HCT116 (cell line): ENCODE data around the gene MLLT6. TPM values are rescaled to one million over a fixed set of nuclear protein-coding genes. Genes with fewer than 3 reads are reported as not detected.

Source experiments
- ATAC-seq: fragments of 200-7000 bp; cut with Tn5 transposase; 2 replicates; pipeline ENCODE4 v1.9.1; 2020; ENCODE audit warnings: mild to moderate bottlenecking, moderate library complexity
- BruUV-seq: library from RNA; stranded (reverse); fragments of 400-500 nt; replicated peaks from 2 replicates; lab custom pipeline; 2021; lab: Mats Ljungman, UMichigan
- CTCF ChIA-PET: fragments of 300-600 bp; sonication (Branson Sonifier 250); formaldehyde crosslinking; loops from one replicate; lab custom pipeline; 2021; ENCODE audit warnings: antibody characterized with exemption; lab: Charles Lee
- POLR2A ChIA-PET: fragments of 300-600, 350-600 bp; sonication (Branson Sonifier 250); formaldehyde crosslinking; loops from one replicate; lab custom pipeline; 2021; ENCODE audit warnings: antibody characterized with exemption; lab: Charles Lee
- RAD21 ChIA-PET, 2 experiments: fragments of 300-600 bp; sonication (Branson Sonifier 250); formaldehyde crosslinking; loops; one replicate each; lab custom pipeline; 2023; ENCODE audit warnings: low total read pairs in 2 of 2; ENCODE audit not compliant: uncharacterized antibody in 2 of 2, unreplicated experiment in 2 of 2, low non-redundant PET in 1 of 2; lab: Charles Lee
- DNase-seq: peaks from one replicate; pipeline ENCODE4 v3.0.0-alpha.2; 2010; ENCODE audit warnings: low read depth, low spot score
- H2AFZ ChIP-seq: fragments of 200-600 bp; shearing (Covaris generic), sonication (generic); 2 replicates; pipeline ENCODE4 v1.6.1; 2017; ENCODE audit warnings: low read depth, mixed run types, mixed read lengths, antibody characterized with exemption, low read length; ENCODE audit not compliant: poor library complexity, severe bottlenecking
- H3K27ac ChIP-seq: 2 replicates; pipeline ENCODE4 v1.5.1; 2012; ENCODE audit warnings: low read depth, low read length
- H3K27me3 ChIP-seq: fragments of 200-600 bp; sonication (generic); 2 replicates; pipeline ENCODE4 v1.6.1; 2016; ENCODE audit warnings: mixed run types, low read length, mixed read lengths; ENCODE audit not compliant: insufficient read depth
- H3K36me3 ChIP-seq, 2 experiments: fragments of 200-500 bp in 1 of 2; fragments of 200-600 bp in 1 of 2; sonication (Bioruptor generic) in 1 of 2; sonication (generic) in 1 of 2; 2 replicates each; pipeline versions ENCODE4 v1.5.1 to v1.6.1; 2014 to 2016; ENCODE audit warnings: low read length in 2 of 2, inconsistent platforms in 1 of 2, mixed read lengths in 1 of 2, mixed run types in 1 of 2; ENCODE audit not compliant: insufficient read depth in 2 of 2, control insufficient read depth in 1 of 2
- H3K4me1 ChIP-seq, 2 experiments: fragments of 200-600 bp in 1 of 2; sonication (generic) in 1 of 2; 2 replicates each; pipeline versions ENCODE4 v1.5.1 to v1.6.1; 2012 to 2017; ENCODE audit warnings: low read length in 2 of 2, inconsistent platforms in 1 of 2, mild to moderate bottlenecking in 1 of 2, mixed read lengths in 1 of 2, mixed run types in 1 of 2, moderate library complexity in 1 of 2; ENCODE audit not compliant: insufficient read depth in 2 of 2, control insufficient read depth in 1 of 2
- H3K4me2 ChIP-seq: fragments of 200-600 bp; sonication (generic); 2 replicates; pipeline ENCODE4 v1.6.1; 2017; ENCODE audit warnings: mixed run types, low read length, mixed read lengths
- H3K4me3 ChIP-seq, 2 experiments: fragments of 200-600 bp in 1 of 2; sonication (generic) in 1 of 2; replicated peaks in 1 of 2; 2 replicates each; pipeline ENCODE4 v1.5.1; 2011 to 2016; ENCODE audit warnings: low read length in 2 of 2, control low read depth in 1 of 2, low read depth in 1 of 2, mild to moderate bottlenecking in 1 of 2, mixed read lengths in 1 of 2, mixed run types in 1 of 2
- H3K79me2 ChIP-seq: fragments of 200-600 bp; sonication (generic); 2 replicates; pipeline ENCODE4 v1.6.1; 2017; ENCODE audit warnings: mild to moderate bottlenecking, mixed run types, low read length, moderate library complexity, mixed read lengths; ENCODE audit not compliant: insufficient read depth
- H3K9ac ChIP-seq: fragments of 200-600 bp; sonication (generic); 2 replicates; pipeline ENCODE4 v1.6.1; 2016; ENCODE audit warnings: low read length, mixed read lengths
- H3K9me2 ChIP-seq: fragments of 200-600 bp; sonication (generic), shearing (Covaris generic); 2 replicates; pipeline ENCODE4 v1.6.1; 2017; ENCODE audit warnings: mixed run types, mild to moderate bottlenecking, moderate library complexity; ENCODE audit not compliant: insufficient read depth
- H3K9me3 ChIP-seq, 2 experiments: fragments of 200-500 bp in 1 of 2; fragments of 200-600 bp in 1 of 2; sonication (Bioruptor generic) in 1 of 2; sonication (generic) in 1 of 2; 2 replicates each; pipeline ENCODE4 v1.6.1; 2014 to 2017; ENCODE audit warnings: low read length in 2 of 2, mixed read lengths in 2 of 2, inconsistent platforms in 1 of 2, low read depth in 1 of 2, mild to moderate bottlenecking in 1 of 2, mixed run types in 1 of 2, moderate library complexity in 1 of 2; ENCODE audit not compliant: control insufficient read depth in 1 of 2, insufficient read depth in 1 of 2
- H4K20me1 ChIP-seq: fragments of 200-600 bp; sonication (generic), shearing (Covaris generic); 2 replicates; pipeline ENCODE4 v1.6.1; 2017; ENCODE audit warnings: mixed run types, mild to moderate bottlenecking, moderate library complexity; ENCODE audit not compliant: insufficient read depth
- EZH2phosphoT487 ChIP-seq: fragments of 200-600 bp; IDR thresholded peaks from 2 replicates; pipeline ENCODE4 v1.6.1; 2018; ENCODE audit warnings: antibody characterized with exemption, borderline replicate concordance
- POLR2A ChIP-seq: IDR thresholded peaks from 2 replicates; pipeline ENCODE4 v1.7.0; 2011; ENCODE audit warnings: borderline replicate concordance; ENCODE audit not compliant: insufficient read depth, insufficient read length; ENCODE audit errors: extremely low read depth
- SIN3A ChIP-seq: IDR thresholded peaks from 2 replicates; pipeline ENCODE4 v1.6.1; 2012; ENCODE audit warnings: low read depth
- SP1 ChIP-seq: IDR thresholded peaks from 2 replicates; pipeline ENCODE4 v1.6.1; 2012; ENCODE audit warnings: low read depth
- intact Hi-C: fragments of 100-400 bp; cut with micrococcal nuclease; formaldehyde crosslinking; loops from 2 replicates; pipeline ENCODE4 v1.10.0; 2022
- total RNA-seq: library from RNA; stranded (reverse); gene quantifications from one replicate; pipeline ENCODE4 v1.2.1, GENCODE V29; 2021; ENCODE audit not compliant: unreplicated experiment

MLLT6 gene
- total RNA-seq, 1 experiment from 2014 or later: 110 TPM

GRCh38 chr17:38732376-38733281 lies 27.6 kb downstream of the MLLT6 start (continued):
- TF ChIP-seq EZH2phosphoT487: no peak

- no peak for DNase-seq
- H3K9me3 ChIP-seq: no peaks in the 10 kb centered on the region
- H3K79me2 ChIP-seq: peaks cover 37% of the 10 kb centered on the region
- no peak overlapping the region for H2AFZ ChIP-seq
- no peaks in the 10 kb centered on the region for H4K20me1 ChIP-seq
- H3K27ac ChIP-seq: peak overlapping the region; percentile 47; the same call in 1 of the 2 replicates
- H3K36me3 ChIP-seq: peaks cover 13 to 37% of the 10 kb centered on the region in 2 experiments
- ChIA-PET POLR2A (no interaction called here), CTCF (interaction anchor here (2.5 kb wide), 1 partner anchor 56 kb away, joined by 19 read pairs; no protein-coding TSS in a partner anchor), RAD21 (no interaction called here)
- H3K4me3 ChIP-seq: no peak overlapping the region
- TF ChIP-seq SIN3A (no peak), POLR2A (peak; percentile 19), SP1 (no peak)
- no peak overlapping the region for H3K4me2 ChIP-seq
- no TSS peak for BruUV-seq
- ATAC-seq: no peak
- no peak overlapping the region for H3K9ac ChIP-seq
- H3K27me3 ChIP-seq: no peaks in the 10 kb centered on the region
- peaks cover 11 to 36% of the 10 kb centered on the region in 2 experiments; a peak in 3 of 4 replicates for H3K4me1 ChIP-seq
- intact Hi-C loops: loop anchor here (10.0 kb wide), 1 partner anchor 421 kb away; the partner anchor contains the start of gene PLXDC1
- H3K9me2 ChIP-seq: no peaks in the 10 kb centered on the region
Observed at GRCh38 chr17:38733282-38733981, 28.4 kb downstream of the MLLT6 start.
